NCI-H1092 treated with DMSO at 0.1 percent for 48 hours (cell line): ENCODE measurements around the gene SAPCD1.

Experiments used
- DNase-seq: peaks from one replicate; lab custom pipeline; 2025; lab: John Stamatoyannopoulos, UW

The SAPCD1 gene

DNA sequence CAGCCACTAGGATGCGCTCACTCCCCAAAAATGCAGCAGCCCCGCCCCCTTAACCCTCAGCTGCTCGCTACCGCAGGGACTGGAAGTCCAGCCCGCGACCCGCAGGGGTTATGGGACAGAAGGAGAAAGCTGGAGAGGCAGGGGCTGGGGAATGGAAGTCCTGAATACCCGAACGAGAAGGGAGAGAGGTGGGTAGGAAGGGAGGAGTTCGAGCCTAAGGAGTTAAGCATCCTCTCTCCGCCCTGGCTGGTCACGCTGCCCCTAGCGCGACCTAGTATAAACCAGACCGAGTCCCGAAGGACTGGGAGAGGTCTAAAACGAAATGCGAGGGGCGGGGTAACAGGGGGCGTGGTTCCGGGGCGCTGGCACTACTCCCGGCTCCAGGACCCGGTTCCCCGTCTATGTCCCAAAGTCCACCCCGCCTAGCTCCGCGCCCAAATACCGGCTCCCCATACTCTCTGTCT lies 32.9 kb upstream of the SAPCD1 start:
- peak; percentile 49 for DNase-seq

DNA sequence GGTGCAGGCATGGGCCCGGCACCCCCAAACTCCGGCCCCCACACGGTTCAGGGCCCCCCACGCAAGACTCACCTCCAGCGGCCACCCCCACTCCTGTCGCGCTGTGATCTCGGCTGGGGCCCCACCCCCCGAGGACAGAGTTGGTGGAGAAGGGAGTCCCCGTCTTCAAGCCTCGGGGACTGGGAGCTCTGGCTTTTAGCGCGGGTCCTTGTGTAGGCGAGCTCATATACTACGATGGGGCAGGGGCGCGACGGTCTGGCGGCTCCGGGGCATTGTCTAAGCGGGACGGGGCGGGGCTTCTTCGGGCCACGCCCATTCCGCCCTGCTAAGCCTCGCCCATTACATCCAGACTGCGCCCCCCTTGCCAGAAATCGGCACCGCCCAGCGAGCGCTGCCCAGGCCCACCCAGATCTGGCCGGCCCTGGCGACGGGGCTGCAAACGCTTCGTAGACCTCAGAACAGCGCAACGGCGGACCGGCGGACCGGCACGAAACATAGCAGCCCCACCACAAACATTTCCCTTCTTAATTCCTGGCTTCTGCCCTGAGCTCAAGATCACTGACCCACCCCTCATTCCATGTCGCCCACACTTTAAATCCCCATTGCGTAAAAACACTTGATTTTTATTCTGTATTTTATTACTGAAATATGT lies 32.4 kb upstream of the SAPCD1 start:
- DNase-seq: peak; percentile 16

DNA sequence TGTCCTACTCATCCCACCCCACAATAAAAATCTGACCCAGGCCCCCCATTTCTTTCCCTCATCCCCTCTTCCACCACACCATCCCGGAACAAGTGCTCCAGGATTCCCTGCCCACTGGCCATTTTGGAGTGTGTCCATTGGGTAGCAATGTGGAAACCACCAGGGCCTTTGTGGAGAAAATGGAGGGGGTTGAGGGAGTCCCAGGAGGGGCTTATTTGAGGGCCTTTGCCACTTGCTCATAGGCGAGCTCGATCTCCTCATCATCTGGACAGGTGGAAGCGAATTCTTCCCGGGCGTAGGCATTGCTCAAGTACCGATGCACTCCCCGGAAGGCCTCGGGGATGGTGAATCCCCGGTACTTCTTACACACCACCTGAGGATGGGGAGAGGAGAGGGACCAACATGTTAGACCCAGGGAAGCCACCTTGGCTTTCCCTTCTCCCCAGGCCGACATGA lies 31.8 kb upstream of the SAPCD1 start:
- no peak for DNase-seq

DNA sequence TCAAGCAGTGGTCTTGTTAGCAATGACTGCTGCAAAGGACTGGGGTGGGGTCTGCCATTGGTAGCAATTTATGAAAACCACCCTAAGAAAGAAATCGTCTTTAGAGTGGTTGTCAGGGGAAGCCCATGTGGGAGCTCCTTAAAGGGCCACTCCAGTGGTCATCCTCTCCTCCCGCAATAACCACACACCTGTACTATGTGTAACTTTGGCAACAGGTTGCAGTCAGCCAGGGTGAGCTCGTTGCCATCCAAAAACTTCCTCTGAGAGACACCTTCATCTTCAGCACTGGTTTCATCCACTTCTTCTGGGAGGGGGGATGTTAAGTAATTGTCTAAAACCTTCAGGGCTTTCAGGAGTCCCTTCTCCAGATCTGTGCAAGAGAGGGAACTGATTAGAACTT lies 30.4 kb upstream of the SAPCD1 start:
- DNase-seq: no peak

DNA sequence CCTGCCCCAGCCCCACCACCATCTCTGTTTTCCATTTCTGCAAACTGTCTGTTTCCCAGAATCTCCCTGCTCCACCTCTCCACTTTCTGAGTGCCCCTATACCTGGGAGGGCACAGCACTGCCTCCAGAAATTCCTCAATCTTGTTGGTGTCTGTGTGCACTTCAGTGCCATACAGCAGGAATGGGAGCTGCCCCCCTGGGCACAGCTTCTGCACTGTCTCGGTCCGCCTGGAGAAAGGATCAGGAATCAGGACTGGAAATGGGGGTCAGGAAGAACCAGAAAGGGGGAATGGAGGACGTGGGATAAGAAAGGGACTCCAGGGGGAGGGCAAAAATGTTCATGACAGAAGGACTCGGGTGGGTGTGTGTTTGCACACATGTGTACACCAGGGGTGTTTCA lies 28.7 kb upstream of the SAPCD1 start:
- DNase-seq: no peak

DNA sequence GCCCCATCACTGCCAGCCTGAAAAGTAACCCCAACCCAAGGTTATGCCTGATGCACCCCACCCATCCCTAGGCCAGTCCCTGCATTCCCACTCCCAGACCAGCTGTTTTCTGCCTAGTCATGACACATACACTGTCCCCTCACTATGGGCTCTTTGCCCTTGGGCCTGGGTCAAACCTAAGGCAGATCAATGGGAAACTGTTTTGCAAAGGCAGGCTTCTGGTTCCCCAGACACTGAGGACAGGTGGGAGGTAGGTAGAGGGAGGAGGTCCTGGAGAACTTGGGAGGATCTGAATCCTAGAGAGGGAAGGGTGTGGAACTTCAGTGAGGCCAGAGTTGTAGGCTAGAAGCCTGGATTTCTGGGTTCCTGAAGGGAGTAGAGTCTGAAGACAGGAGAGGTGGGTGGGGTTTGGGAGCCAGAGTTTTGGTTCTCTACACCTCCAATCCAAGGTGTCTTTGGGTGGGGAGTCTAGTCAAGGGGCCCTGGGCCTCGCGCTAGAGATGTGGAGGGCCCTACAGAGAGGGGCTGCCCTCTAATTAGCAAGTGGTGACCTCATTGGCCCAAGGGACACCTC lies 28.1 kb upstream of the SAPCD1 start:
- DNase-seq: no peak

DNA sequence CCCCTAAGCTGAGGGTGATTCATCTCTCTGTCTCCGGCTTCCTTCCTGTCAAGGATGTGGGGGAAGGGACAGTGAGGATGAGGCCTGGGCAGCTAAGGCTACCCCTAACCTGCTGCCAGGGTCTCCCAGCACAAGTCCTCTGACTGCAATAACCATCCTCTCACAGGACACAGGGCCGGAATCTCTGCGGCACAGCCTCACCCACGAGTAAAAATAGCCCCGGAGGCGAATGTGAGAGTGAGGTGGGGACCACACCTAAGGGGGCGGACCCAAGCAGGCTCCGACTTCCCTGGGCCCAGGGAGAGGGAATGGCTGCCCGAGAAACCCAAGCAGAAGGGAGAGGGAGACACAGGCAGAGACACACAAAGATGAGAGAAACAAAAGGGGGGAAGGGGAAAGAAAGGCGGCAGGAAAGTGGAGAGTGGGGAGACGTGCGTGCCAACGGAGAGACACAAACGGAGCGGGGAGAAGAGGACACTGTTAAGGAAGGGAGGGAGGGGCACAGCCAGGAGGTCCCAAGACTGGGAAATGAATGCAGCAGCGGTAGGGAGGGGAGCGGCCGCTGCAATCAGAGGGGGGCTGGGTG lies 27.5 kb upstream of the SAPCD1 start:
- peak; percentile 13 for DNase-seq

DNA sequence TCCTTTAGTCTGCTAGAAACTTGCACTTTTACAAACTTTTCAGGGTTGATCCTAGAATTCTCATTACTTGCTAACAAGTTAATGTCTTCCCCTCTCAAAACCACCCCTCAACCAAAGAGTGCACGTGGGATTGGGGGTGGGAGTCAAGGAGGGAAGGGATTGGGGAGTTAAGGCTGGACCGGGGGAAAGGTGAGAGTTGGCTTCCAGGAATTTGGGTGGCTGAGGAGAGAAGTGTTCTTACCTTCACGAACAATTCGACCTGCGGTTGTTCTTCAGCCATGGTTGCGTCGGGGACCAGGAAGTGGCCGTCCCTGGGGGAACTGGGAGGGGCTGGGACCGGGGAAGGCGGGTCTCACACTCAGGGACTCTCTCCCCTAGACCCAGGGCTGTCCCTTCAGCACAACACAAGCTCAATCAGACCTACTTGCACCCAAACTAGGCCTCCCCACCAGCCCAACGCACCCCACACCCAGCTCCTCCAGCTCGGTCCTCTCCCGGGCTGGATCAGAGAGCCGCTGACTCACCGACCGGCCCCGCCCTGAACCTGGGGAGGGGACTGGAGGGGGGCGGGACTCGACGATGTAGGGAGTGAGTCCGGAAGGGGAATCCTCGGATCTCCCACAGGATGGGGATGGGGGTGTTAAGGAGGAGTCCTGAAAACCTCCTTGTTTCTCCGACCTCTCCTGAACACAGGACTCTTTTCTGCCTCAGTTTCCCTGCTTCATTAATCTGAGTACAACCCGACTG lies 26.3 kb upstream of the SAPCD1 start, which contains the start of gene CLIC1:
Gene CLIC1, minus strand, starts transcription at position 510 of the 747 bp plus-strand sequence. Its CDS starts 230 bp downstream, at position 280.
- DNase-seq: peak; percentile 52

DNA sequence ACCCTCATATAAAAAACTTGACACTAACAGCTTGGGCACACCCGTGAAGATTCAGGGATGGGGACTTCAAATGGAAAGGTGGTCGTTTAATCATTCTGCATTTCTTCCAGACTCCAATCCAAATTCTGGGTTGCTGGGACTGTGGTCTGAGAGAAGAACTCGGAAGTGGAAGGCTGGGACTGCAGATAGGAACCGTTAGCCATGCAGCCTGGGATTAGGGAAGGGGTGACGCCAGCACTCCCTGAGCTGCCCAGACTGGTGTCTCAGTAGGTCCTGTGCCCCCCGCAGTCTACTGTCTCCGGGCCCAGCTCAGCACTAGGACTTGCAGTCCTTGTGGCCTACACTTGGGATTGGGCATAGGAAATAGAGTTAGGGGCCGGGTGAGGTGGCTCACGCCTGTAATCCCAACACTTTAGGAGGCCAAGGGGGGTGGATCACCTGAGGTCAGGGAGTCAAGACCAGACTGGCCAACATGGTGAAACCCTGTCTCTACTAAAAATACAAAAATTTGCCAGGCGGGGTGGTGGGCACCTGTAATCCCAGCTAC lies 25.6 kb upstream of the SAPCD1 start:
- no peak for DNase-seq

DNA sequence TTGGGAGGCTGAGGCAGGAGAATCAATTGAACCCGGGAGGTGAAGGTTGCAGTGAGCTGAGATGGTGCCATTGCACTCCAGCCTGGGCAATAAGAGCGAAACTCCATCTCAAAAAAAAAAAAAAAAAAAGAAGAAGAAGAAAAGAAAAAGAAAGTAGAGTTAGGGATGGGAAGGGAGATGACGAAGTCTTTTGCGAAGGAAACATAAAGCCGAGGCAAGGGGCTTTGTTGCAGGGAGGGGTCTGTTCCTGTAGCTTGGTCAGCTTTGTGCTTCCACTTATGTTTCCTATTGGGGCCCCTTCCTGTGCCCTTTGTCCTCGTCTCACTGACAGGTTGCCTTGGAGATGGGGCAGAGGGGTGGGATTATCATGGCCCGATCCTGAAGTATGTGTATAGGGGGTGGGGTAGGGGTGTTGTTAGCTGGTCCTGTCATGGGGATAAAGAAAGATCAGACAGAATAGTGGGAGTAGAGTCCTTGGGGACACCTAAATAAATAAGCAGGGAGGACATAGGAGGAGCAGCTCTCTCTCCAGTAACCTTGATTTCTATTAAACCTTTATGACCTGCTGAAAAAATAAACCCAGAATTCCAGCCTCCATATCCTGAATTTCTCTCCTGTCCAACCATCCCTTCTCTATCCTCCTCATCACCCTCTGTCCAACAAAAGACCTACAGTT lies 25.0 kb upstream of the SAPCD1 start:
- peak; percentile 62 for DNase-seq

DNA sequence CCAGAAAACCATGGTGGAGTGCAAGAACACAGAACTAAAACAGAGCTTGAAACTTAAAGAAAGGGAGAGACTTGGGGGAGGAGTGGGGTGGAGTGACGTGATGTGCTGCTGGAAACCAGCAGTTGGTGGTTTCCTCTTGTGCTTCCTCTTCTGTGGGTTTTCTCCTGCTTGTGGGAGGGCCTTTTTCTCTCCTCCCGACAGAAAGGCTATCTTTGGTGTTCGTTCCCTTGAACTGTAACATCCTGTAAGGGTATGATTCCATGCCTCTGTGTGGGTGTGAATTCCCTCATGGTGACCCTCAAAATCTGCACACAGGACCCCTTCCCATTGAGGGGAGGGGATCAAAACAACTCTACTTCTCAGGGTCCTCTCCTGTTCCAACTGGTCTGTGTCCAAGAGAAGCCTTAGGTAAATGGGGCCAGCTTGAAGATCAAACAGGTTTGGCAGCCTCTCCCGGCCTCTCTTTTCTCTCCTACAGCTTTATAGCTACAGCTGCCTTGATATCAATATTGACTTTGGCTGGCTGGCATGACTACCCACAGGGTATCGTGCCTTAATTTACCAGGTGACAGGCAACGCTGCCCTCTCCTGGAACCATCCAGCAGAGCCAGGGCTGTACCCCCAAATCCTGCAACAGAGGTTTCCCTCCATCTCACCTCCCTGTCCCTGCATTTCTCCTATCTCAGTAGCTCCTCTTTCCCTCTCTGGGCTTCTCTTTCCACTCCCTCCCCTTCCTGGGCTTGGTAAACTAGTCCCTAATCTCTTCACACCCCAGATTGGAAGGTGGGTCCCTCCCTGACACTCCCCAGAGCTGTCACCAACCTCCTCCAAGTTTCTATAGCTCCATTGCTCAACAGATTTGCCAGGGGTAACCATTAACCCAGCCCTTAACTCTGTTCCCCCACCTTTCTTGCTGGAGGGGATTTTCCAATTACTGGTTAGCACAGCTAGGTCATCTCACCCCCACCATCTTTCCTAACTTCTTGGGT lies 24.2 kb upstream of the SAPCD1 start:
- peak; percentile 90 for DNase-seq

DNA sequence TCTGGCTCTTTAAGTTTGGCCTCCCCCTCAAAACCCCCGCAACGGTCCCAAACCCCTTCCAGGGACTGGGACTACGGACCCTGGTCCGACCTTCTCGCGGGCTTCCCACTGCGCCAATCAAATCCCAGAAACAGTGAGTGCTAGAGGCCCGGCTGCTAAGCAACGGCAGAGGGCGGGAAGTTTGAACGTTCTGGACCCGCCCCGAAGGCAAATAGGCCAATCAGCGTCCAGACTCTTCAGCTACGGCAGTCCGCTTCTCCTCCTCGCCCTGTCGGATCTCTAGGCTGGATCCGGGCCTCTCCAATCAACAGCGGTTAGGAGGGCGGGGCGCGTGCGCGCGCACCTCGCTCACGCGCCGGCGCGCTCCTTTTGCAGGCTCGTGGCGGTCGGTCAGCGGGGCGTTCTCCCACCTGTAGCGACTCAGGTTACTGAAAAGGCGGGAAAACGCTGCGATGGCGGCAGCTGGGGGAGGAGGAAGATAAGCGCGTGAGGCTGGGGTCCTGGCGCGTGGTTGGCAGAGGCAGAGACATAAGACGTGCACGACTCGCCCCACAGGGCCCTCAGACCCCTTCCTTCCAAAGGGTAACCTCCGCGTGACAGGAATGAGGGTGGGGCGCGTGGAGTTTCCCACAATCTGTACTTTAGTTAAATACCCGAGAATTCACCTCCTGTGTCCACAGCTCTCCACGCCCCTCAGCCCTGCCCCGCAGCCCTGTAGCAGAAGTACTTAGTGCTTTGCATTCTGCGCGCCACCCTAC lies 22.6 kb upstream of the SAPCD1 start, which contains the start of gene MSH5:
Gene MSH5, plus strand, starts transcription at position 367 of the 758 bp plus-strand sequence. CDS start 462 bp downstream, outside the sequence.
- DNase-seq: peak; percentile 97

DNA sequence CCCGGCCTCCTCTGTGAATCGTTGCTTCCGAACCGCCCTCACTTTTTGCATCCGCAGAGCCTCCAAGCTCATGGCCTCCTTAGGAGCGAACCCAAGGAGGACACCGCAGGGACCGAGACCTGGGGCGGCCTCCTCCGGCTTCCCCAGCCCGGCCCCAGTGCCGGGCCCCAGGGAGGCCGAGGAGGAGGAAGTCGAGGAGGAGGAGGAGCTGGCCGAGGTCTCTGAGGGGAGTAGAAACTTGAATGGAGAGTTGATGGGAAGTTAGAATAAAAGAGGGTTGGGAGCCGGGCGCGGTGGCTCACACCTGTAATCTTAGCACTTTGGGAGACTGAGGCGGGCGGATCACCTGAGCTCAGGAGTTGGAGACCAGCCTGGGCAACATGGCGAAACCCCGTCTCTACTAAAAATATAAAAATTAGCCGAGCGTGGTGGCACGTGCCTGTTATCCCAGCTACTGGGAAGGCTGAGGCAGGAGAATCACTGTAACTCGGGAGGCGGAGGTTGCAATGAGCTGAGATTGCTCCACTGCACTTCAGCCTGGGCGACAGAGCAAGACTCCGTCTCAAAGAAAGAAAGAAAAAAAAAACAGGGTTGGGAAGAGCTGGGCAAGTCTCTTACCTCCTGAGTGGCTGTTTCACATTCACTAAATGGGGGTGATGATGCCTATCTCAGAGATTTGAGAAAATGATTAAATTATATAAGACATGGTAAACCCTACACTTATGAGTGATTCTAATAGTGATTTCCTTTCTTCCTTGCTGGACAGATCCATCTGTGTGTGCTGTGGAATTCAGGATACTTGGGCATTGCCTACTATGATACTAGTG lies 21.8 kb upstream of the SAPCD1 start:
- DNase-seq: no peak

DNA sequence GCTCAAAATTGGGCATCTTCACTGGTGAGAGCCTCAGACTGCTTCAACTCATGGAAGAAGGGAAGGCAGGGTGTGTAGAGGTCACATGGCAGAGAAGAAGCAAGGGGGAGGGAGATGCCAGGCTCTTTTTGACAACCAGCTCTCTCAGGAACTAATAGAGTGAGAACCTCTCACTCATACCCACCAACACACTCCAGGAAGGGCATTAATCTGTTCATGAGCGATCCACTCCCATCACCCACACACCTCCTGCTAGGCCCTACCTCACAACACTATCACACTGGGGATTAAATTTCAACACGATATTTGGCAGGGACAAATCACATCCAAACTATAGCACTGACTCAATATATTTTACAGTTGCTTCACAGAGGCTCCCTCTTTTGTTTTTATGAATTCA lies 20.6 kb upstream of the SAPCD1 start:
- no peak for DNase-seq

DNA sequence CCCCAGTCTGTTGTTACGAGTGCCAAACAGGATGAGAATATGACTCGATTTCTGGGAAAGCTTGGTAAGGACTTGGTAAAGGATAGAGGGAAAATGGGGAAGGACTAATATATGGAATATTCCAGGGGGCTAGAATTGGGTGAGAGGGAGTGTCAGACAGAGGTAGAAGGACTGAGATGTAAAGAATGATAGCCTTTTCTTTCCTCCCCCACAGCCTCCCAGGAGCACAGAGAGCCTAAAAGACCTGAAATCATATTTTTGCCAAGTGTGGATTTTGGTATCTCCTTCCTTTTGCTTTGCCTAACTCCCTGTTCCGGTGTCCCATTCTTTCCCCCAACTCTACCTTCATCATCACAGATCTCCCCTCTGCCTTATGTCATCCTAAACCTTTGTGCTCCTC lies 19.6 kb upstream of the SAPCD1 start:
- no peak for DNase-seq

DNA sequence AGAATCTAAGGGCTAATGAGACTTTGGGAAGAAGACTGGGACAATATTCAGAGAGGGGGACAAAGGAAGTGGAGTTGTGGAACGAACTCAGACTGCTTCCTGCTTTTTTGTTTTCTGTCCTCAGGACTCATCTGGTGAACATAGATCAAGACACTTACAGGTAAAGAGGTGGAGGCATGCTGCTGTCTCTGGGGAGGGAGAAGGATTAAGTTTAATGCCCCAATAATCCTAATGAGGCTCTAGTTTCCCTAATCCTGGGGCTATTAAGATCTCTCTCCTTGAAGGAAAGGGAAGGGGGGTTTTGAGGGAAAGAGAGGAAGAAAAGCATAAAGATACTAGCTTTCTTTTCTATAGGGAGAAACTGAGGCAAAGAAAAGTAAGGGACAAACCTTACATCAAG lies 18.0 kb upstream of the SAPCD1 start:
- no peak for DNase-seq

DNA sequence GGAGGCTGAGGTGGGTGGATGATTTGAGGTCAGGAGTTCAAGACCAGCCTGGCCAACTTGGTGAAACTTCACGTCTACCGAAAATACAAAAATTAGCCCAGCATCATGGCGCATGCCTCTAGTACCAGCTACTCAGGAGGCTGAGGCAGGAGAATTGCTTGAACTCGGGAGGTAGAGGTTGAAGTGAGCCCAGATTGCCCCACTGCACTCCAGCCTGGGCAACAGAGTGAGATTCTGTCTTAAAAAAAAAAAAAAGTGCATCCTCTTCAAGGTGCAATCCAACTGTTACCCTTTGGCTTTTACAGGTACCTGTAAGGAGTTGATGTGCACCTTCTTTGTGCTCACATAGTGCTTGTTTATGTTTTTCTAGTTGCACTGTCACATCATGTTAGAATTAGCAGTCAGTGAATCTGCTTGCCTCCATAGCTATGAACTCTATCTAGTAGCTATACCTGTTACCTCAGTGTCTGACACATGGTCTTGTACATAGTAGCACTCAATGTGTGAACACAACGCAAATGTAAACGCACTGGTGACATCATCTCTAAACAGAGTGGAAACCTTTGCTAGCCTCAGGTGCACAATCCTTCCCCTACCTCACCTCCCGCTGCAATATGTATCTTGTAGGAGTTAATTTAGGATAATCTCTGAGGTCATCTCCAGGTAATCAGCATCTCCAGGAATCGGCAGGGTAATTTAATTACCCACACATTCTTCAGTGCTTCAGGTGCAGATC lies 13.0 kb upstream of the SAPCD1 start:
- DNase-seq: no peak

DNA sequence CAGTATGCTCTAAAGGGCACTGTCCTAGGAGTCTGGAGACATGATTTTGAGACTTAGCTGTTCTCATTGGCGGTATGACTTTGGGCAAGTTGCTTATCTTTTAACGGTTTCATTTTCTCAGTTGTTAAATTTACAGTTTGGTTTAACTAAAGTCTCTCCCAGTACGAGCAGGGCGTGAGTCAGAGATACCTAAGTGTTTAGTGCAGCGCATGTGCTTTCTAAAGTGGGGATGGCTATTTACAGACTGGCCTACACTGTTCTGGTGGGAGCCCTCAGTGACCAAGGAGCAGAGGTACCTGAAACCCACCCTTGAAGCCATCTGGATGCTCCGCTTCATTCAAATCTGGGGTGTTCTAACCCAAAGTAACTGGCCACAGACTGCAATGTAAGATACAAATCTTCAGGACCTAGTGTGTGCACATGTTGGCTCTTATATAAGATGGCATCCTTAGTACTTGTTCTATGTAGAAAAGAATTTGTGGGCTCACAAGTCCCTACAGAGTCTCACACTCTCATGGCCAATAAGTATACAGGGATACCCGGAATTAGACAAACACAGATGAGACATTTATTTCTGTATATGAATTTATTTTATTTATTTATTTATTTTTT lies 11.9 kb upstream of the SAPCD1 start:
- no peak for DNase-seq
